HG02759 (cell line): ENCODE data around the gene SHISA5.
"Not testable (repeated sequence)": the region's sequence is repeated elsewhere in the genome, so short reads cannot be mapped to it uniquely, and the experiment has no call there.

Source experiments
- ATAC-seq: cut with Tn5 transposase; IDR thresholded peaks from one replicate; pipeline ENCODE4 v1.9.1; 2021; ENCODE audit warnings: mild to moderate bottlenecking, moderate library complexity; ENCODE audit not compliant: unreplicated experiment

The SHISA5 gene, protein sequence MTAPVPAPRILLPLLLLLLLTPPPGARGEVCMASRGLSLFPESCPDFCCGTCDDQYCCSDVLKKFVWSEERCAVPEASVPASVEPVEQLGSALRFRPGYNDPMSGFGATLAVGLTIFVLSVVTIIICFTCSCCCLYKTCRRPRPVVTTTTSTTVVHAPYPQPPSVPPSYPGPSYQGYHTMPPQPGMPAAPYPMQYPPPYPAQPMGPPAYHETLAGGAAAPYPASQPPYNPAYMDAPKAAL

DNA sequence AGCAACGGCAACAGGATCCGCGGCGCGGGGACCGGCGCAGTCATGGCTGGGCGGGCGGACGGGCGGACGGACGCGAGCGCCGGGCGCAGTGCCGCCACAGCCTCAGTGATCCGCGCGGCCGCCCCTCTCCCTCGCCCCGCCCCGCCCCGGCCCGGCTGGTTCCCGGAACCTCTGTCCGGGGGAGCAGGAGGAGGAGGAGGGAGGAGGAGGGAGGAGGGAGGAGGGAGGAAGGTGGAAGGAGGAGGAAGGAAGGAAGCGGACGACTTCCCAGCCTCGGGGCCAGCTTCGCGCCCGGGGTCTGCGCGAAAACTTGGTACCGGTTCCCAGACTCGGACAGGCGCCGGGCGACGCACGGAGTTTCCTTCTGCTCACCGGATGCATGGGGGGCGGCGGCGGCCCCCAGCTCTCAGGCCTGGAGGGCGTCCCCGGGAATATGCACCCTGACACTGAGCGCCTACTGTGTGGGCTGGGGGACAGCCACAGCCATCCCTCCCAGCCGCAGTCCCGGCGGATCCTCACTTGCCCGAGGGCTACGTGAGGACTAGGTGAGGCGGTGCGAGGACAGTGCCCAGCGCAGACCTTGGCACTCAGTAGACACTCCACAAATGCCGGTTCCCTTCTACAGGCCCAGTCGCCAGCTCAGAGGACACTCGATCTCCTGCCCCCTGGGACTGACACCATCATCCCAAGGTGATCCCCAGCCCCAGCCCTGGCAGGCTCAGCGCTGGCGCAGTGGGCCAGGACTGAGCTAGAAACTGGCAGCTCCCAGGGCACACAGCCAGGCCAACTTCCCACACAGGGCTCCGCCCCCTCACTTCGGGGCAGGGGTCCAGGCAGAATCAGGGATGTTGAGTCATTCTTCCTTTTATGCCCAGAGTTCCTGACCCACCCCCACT is at the start of gene SHISA5:
TSS of gene SHISA5 (minus strand) at position 124 of the 896 bp plus-strand sequence. CDS start at position 44, 80 bp downstream.
- peak; percentile 47 for ATAC-seq

DNA sequence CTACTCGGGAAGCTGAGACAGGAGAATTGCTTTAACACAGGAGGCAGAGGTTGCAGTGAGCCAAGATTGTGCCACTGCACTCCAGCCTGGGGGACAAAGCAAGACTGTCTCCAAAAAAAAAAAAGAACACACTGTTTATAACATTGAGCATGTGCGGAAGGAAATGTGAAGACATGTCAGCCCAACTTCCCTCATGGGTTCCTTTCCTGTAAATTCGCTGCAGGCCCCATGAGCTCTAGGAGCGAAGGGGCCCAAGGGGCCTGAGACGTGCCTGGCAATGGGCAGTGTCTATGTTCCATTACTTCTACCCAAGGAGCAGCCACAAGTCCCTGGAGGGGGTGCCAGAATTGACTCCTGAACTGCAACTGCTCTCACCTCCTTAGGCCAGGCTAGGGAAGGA is 49.4 kb upstream of the SHISA5 start:
- ATAC-seq, result no peak

DNA sequence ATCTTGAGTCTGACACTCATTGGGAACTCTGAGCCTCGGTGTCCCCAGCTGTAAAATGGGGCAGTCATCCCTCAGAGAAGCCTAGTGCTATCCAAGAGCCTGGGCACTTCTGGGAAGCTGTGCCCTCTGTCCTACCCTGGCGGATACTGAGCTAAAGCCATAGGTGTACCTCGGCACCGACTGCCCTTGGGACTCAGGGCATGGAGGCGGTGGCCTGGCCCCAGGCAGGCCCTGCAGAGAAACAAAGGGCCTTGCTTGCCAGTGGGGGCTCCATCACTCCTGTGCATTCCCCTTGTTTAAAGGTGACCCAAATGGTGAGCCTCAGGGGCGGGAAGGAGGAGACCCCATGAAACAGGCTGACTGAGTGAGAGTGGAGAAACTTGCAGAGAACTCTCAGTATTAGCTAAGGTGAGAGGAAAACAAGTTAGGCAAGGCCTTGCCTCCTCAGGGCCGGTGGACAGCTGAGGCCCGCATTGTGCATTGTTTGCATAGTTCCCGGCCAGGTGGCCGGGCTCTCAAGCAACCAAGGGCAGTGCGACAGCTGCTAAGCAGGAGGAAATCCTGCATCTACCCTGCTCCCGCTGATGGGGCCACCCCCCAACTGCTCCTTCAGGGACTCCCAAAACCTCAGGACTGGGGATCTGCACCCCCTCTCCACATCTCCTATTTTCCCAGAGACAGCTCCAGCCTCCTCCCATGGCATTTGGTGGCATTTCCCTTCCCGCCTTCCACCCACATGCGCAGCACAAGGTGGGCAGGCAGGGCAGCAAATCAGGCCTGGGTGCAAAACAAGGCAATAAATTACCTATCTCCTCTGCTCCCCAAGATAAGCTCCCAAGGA is 48.4 kb upstream of the SHISA5 start:
- no peak for ATAC-seq

DNA sequence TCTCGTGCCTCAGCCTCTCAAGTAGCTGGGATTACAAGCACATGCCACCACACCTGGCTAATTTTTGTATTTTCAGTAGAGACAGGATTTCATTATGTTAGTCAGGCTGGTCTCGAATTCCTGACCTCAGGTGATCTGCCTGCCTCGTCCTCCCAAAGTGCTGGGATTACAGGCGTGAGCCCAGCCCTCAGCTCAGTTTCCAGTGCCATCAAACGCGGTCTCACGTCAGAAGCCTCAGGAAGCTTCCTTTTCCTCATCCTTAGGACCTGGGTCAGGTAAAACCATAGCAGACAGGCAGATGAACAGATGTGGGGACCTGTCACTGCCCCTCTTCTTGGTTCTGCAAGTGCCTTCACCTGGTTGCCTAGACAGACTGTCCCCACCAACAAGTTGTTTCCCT is 47.7 kb upstream of the SHISA5 start:
- not testable (repeated sequence) for ATAC-seq

DNA sequence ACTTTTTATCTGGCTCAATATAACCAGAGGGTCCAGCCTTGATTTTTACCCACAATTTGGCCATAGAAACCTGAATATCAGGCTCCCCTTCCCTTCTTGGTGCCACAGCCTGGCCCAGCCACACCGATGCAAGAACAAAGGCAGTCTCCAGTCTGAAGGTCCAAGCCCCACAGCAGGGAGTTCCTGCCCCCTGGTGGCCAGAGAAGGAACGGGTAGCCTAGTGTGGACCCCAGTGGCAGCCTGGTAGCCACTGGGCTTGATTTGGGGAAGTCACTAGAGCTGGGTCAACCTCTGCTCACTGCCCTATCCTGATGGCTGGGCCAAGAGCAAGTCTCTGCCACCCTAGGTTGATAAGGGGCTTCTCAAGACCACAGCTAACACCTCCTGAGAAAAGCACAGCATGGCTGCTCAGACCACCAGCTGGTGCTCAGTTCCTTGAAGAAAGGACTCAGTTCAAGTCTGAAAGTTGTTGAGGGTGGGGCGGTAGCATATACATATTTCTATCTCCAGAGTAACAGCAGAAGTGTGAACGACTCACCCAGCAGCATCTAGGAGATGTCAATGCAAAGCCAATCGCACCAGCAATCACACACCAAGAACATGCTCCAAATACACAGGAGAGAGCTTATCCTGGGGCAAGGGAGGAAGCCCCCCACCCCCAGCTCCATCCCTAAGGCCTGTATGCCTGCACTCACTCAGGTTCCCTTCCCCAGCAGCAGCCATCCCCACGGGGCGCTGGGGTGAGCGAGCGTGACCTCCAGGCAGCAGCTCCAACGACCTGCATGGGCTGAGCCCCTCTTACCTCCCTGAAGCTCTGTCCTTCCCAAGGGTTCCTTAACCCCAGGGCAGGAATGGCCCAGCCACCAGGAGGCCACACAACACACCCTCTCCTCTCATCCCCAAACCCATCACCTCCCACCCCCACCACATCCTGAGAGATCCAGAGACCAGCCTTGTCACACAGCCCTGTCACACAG is 45.0 kb upstream of the SHISA5 start:
- ATAC-seq, result peak; percentile 76

DNA sequence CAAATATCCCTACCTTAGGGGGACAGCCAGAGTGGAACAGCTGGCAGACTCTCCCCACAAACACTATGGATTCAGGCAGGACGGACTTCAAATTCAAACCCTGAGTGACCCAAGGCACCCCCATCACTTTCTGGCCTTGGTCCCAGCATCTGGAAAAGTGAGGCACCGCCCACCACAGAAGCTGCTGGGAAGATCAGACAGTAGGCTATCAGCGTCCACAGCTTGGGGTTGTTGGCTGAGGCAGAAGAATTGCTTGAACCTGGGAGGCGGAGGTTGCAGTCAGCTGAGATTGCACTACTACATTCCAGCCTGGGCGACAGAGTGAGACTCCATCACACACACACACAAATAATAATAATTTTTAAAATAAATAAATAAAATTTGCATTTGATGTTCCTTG is 44.2 kb upstream of the SHISA5 start:
- ATAC-seq, result no peak

DNA sequence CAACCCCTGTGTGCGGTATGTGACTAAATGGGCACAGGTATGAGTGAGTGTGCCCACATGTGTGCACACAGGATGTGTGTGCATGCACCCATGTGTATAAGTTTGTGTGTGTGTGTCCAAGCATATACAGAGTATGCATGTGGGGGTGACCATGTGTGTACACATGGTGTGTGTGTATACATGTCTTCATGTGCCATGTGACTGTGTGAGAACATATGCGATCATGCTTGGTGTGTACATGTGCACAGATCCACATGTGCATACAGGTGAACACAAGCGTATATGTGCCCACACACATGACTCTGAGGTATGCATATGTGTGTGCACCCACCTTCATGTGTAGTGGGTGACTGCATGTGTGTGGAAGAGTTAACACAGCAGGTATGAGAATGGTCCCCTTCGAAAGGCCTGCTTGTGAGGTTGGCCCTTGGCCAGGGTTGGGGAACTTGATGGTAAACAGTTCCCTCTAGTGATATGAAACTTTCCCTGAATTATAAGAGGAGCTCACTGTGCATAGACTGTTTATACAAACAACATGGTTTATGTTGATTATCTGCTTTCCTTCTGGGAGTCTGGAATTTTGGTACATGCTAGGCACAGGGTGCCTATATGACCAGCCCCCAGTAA is 42.3 kb upstream of the SHISA5 start:
- ATAC-seq, result no peak

DNA sequence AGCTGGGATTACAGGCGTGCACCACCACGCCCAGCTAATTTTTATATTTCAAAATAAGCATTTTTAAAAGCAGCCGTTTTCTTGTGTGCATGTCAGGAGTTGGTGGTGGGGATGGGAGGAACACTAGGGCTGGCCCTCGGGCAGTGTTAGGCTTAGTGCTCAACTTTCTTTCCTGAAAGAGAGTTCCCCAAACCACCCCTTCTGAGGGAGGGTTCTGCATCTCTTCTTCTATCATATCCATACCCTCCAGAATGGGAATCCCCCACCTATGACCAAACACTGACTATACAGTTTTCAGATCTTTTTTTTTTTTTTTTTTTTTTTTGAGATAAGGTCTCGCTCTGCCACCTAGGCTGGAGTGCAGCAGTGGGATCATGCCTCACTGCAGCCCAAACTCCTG is 40.2 kb upstream of the SHISA5 start:
- ATAC-seq, result no peak

DNA sequence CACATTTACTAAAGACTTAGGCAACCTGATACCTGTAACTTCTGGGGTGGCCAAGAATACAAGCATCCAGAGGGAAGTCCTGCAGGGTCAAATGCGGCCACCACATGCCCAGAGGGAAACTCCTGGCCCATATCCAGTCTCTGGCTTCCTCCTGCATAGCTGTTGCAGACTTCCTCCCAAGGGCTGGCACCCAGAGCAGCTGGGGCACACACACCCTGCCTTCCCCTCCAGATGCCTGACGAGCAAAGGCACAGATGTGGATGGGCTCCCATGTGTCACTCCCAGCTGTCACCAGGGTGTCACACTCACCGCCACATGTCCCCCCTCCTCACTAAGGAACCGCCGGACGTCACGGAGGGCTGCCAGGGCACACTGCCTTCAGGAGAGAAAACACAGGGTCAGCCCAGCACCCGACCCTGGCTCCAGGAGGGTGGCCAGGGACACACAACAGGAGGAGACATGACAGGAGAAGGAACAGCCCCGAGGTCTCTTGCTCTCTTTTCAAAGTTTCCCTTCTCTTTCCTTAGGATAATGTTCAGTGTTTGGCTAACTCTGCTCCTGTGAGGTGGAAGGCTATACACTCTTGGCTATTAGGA is 39.4 kb upstream of the SHISA5 start:
- no peak for ATAC-seq

DNA sequence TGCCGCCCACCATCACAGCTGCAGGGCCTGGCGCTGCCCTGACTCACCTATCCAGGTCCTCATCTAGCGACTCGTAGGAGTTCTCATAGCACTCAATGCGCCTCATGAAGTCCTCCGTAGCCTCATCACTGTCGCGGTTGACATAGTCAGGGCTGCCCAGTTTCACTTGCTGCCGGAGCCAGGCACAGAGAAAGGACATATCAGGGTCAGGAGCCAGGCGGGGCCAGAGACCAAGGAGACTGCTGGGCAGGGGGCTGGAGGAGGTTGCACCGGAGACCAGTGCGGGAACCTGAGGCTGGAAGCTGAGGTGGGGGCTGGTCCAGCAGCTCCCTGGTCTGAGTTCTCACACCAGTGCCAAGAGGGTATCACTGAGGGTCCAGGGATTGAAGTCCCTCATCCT is 34.5 kb upstream of the SHISA5 start:
- no peak for ATAC-seq

DNA sequence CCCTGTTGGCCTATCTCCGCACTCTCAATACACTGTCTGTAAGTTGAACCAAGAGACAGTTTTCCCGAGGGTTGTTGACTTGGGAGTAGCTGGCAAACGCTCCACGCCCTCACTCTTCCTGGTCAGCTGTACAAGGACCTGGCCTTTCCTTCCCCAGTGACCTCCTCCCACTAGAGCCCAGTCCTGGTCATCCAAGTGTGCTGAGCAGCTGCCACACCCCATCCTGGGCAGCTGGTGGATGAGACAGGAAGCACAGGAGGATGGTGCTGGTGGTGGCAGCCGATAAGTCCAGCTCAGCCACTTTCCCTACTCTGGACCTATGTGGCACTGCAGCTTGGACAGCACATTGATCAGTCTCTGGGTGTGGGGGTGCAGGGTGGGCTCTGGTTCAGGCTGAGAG is 32.8 kb upstream of the SHISA5 start:
- ATAC-seq, result no peak

DNA sequence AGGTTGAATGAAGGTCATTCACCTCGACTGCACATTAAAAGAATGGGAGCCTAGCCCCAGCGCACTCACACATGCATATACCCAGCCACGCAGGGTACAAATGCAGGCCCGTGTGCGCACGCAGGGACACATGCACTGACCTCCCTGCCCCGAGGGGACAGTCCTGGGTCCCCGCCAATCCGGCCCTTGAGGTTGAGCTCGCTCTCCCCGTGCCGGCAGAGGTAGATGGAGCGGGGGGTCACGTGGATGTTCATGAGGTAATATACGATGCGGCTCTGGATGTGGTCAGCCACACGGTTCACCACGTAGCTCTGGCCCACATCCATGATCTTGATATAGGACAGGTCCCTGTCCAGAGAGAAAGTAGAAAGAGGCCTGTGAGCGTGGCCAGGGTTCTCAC is 32.1 kb upstream of the SHISA5 start:
- no peak for ATAC-seq

DNA sequence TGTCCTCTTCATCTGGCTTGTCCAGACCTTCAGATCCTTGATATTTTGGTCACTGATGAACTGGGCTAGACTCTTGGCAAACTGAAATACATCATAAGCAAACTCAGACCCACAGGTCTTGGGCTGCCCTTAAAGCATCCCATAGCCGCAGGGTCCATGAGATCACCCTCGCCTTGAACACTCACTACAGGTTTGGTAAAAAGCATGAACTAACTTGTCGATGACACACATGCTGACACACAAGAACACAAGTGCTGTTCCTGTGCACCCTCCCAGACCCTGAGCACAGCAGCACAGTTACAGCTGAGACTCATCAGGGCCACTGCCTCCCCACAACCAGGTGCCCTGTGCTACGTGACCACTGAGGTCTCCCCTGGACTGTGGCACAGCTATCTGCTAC is 31.6 kb upstream of the SHISA5 start:
- no peak for ATAC-seq

DNA sequence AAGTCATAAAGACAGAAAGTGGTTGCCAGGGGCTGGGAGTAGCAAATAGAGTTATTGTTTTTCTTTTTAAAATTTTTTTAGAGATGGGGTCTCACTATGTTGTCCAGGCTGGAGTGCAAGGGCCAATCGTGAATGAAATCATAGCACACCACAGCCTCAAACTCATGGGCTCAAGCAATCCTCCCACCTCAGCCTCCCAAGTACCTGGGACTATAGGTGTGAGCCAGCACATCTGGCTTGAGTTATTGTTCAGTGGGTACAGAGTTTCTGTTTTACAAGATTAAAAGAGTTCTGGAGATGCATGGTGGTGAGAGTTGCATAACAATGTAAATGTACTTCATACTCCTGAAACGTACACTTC is 29.0 kb upstream of the SHISA5 start:
- no peak for ATAC-seq

DNA sequence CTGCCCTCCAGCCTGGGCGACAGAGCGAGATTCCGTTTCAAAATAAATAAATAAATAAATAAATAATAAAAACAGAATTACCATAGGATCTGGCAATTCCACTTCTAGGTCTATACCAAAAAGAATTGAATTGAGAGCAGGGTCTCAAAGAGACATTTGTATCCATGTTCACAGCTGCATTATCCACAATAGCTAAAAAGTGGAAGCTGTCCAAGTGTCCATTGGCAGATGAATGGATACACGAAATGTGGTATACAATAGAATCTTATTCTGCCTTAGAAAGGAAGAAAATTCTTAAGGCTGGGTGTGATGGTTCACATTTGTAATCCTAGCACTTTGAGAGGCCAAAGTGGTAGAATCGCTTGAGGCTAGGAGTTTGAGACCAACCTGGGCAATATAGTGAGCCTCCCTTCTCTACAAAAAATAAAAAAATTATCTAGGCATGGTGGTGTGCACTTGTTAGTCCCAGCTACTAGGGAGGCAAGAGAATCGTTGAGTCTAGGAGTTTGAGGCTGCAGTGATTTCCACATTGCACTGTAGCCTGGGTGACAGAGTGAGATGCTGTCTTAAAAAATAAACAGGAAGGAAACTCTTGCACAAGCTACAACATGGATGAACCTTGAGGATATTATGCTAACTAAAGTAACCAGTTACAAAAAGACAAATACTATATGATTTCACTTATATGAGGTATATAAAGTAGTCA is 28.4 kb upstream of the SHISA5 start:
- ATAC-seq, result no peak

DNA sequence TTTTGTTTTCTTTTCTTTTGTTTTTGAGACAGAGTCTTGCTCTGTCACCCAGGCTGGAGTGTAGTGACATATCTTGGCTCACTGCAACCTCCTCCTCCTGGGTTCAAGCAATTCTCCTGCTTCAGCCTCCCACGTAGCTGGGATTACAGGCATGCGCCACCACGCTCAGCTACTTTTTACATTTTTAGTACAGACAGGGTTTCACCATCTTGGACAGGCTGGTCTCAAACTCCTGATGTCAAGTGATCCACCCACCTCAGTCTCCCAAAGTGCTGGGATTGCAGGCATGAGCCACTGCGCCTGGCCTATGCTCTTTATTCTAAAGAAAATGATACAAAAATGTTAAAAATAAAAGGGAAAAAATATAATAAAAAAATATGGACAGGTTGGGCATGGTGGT is 26.7 kb upstream of the SHISA5 start:
- not testable (repeated sequence) for ATAC-seq

DNA sequence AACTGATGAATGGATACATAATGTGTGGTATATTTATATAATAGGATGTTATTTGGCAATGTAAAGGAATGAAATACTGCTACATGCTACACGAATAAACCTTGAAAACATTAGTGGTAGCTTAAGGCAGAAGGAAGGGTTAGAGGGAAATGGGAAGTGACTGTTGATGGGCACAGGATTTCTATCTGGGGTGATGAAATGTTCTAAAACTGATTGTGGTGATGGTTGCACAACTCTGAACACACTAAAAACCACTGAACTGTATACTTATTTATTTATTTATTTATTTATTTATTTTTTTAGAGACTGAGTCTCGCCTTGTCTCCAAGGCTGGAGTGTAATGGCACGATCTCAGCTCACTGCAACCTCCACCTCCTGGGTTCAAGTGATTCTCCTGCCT is 24.8 kb upstream of the SHISA5 start:
- no peak for ATAC-seq

DNA sequence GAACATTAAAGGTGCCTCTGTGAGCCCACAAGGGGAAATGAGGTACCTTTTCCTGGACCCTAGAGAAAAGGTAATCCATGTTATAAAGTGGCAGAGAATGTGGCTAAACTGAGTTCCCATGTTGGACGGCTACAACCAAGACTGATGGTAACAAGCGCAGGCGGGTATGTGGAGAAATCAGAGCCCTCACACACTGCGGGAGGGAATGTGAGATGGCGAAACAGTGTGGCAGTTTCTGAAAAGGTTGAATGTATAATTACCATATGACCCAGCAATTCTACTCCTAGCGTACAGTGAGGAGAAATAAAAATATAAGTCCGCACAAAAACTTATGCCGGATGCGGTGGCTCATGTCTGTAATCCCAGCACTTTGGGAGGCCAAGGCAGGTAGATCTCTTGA is 24.1 kb upstream of the SHISA5 start:
- no peak for ATAC-seq

DNA sequence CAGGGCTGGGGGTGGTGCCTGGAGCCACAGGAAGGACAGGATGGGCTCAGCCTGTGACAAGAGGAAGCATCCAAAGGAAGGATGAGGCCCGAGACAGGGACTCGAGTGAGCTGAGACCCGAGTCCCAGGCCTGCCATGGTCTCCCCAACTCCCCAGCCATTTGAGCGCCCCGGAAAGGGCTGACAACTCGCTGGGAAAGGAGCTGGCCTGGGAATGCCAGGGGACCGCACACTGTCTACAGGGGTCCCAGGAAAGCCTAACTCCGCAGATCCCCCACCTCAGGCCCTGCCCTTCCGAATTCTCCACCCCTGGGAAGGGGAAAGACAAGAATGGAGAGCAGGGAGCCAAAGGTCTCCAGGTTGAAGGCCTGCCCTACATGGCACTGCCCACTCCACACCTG is 21.0 kb upstream of the SHISA5 start:
- ATAC-seq, result no peak
